ENCODE results near the gene RPIA.
"Not testable (repeated sequence)": the region's sequence is repeated elsewhere in the genome, so short reads cannot be mapped to it uniquely, and the experiment has no call there.

The RPIA gene

GRCh38 chr2:88765154-88765888, 73.8 kb downstream of the RPIA start:
- in situ Hi-C loops (cut with MboI; ENCODE audit: low sequenced_read_pairs), result no loop called here

GRCh38 chr2:88765889-88766481, 74.5 kb downstream of the RPIA start:
- in situ Hi-C loops (cut with MboI; ENCODE audit: low sequenced_read_pairs), result not testable (repeated sequence)

DNA sequence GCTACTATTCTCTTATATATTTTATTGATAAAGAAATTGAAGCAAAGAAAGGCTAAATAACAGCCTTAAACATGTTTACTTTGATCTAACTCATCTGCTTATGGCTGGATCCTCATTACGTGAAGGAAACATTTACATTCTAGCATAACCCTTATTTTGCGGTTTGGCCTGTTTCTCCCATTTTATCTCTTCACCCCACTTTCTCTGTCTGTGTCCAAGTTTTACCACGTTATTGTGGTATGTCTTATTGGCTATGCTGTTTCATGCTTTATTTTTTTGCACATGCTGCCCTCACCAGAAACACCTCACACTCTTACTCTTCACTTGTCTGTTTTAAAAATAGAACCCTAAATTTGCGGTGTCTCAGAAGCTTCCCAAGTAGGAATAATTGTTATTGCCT, 78.5 kb downstream of the RPIA start:
- in situ Hi-C loops (cut with MboI; ENCODE audit: low sequenced_read_pairs), result no loop called here

GRCh38 chr2:88773233-88774028, 82.0 kb downstream of the RPIA start:
- in situ Hi-C loops (cut with MboI; ENCODE audit: low sequenced_read_pairs), result not testable (repeated sequence)

- in situ Hi-C loops (cut with MboI; ENCODE audit: low sequenced_read_pairs), result not testable (repeated sequence)
These were observed 97.7 kb downstream of the RPIA start for GRCh38 chr2:88789213-88789612.

DNA sequence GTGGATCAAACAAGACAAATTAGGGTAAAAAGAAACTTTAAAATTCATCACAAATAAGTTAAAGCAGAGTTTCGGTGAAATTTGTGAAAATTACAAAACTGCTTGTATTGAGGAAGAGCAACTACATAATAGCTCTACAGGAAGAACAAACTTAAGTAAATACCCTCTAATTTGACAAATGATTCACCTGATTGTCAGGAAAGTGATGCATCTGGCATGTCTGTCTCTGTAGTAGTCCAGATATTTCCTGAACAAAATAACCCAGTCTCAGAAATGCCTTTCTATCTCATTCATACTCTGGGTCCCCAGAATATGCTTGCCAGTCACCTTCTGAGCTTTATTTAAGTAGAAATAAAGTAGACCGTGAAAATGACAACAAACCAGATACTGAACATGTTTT, 104.5 kb downstream of the RPIA start:
- in situ Hi-C loops (cut with MboI; ENCODE audit: low sequenced_read_pairs), result not testable (repeated sequence)

- in situ Hi-C loops (cut with MboI; ENCODE audit: low sequenced_read_pairs), result not testable (repeated sequence)
These were observed 105.0 kb downstream of the RPIA start for GRCh38 chr2:88796523-88796922.

- in situ Hi-C loops (cut with MboI; ENCODE audit: low sequenced_read_pairs), result not testable (repeated sequence)
These were observed 105.7 kb downstream of the RPIA start for GRCh38 chr2:88797164-88797563.
